Effector CD8-positive, alpha-beta T cell (primary cell): ENCODE measurements around the gene NCKAP5.

ENCODE experiments used
- DNase-seq: peaks from one replicate; lab custom pipeline; 2025; lab: John Stamatoyannopoulos, UW

NCKAP5 gene

DNA sequence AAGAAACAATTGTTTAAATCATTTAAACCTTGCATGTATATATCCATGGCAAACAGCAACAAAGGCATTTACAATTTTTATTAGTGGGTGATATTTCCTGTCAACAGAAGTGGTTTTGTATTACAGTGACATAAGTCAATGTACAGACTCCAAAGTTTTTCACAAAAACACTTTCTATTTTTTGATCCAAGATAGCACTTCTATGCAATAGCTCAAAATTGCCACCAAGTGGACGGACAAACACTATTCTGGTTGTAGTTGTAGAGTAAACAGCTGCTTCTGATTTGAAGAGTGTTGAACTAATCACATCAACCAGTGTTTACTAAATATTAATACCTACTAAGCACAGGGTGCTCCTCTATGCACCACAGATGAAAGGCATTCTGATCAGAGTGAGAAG lies 421.4 kb downstream of the NCKAP5 start:
- no peak for DNase-seq

DNA sequence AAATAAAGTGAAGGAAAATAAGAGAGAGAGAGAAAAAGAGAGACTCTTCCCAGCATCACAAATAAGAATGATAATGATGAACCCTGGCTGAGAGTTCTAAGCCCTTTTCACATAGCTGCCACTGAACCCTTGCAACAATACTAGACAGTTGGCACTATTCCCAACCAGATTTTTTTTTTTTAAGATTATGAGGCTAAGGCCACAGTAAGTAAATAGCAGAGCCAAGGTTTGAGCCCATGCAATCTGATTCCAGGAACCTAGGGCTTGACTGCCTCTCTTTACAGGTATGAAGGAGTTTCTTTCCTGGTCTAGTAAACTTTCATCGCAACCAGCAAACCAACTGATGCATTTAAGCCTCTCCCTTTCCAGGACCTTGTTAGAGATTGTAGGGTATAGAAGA lies 424.6 kb downstream of the NCKAP5 start:
- no peak for DNase-seq

DNA sequence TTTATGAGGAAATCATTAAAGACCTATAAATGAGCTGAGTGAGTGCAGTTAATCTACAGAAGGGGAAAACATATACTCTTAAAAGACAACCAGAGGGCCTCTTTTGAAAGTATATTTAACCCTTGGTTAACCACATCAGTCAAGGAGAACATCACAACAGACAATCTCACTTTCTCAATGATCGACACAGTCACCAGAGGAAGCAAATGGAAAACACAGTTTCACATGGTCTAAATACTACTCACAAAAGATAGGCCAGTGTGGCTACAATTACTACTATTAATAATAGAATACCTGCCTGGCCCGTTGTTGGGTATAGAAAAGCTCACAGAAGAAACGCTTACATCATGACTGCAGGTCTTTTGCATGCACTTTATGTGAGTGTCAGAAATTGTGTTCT lies 426.2 kb downstream of the NCKAP5 start:
- no peak for DNase-seq

DNA sequence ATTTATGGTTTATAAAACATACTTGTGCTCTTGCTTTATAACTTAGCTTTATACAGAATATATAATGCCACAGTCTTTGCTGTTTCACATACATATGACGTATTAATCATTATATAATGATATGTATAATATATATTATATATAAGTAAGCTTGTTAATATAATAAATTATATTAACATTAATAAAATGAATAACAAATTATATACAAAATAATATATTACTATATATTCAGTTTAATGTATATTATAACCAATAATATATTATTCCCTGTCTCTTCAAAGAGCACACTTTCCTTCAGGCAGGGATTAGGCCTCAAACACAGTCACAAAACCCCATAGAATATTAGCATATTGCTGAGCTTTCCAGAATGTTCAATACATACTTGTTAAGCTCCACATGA lies 427.6 kb downstream of the NCKAP5 start:
- no peak for DNase-seq

GRCh38 chr2:133139847-133140533 lies 428.3 kb downstream of the NCKAP5 start:
- no peak for DNase-seq

DNA sequence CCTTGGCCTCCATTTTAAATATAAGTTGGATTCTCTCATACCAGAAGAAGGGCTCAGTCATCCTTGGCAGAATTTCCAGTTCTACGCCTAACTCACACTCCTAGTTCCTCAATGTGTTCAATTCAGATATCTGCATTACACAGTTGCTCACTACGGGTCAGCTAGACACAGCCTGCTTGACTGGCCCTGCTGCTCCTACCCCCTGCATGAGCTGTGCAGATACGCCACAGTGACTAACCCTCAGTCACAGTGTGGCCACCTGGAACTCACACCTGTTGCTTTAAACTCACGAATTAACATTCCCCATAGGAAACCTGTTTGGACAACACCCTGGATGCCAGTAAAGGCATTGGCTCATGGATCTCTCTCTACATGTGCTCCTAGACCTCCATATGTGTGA lies 429.6 kb downstream of the NCKAP5 start:
- DNase-seq = no peak

DNA sequence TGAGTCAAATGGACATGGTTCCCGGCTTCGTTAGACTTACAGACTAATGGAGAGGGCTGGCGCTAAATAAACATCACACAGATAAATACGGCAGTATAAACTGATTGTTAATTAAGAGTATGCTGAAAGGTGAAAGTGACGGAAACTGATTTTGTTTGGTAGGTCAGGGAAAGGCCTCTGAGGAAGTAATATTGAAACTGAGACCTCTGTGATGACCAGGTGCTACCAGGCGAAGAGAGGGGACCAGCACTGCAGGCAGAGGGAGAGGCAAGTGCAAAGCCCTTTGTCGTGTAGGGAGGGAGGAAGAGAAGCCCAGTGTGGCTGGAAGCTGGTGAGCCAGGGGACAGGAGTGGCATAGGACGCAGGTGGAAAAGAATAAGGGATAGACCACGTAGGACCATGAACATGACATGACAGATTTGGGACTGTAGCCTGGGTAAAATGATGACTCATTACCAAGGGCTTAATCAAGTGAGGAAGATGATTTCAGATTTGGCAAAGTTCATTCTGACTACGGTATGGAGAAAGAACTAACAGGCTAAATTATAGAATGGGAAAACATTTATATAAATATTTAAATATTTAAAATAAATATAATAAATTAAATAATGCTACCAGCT lies 433.1 kb downstream of the NCKAP5 start:
- no peak for DNase-seq

DNA sequence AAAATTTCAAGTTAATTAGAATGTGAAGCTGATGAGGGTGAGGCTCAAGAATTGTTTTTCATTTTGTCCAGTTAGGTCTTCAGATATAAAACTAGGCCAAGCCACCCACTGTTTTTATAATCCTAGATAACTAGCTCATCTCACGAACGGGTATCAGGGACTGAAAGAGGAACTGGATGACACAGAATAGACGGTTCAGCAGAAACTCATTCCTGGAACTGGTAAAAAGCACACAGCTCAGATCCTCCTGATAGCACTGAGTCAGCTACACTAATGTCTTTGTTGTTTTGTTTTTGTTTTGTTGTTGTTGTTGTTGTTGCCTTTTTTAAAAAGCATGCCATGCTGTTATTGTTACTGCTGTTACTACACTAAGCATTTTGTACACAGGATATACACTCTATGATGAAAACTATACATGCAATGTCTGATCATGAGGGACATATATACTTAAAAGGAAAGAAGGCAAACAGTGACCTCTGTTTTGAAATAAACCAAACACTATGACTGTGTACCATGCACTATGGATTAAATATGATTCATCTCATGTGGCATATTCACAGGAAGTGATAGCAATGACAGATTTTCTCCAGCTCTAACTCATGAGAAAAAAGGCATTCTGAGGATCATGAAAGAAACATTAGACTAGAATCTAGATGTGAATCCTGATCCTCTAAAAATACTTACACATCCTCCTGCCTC lies 437.6 kb downstream of the NCKAP5 start:
- DNase-seq = no peak

DNA sequence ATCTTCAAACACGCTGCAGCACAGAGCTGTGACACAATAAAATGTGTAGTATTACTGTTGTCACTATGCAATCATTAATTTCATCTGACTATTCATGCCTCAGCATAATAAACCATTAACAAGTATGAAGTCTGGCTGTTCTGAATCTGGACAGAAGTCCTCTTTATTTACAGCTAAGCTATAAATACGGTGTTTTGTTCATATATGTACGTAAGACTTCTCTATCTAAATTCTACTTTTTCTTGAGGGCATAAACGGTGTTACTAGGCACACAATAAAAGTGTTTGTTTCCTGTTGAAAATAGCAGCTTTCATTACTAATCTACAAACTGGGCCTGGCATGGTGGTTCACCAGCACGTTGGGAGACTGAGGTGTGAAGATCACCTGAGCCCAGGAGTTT lies 443.8 kb downstream of the NCKAP5 start:
- no peak for DNase-seq

DNA sequence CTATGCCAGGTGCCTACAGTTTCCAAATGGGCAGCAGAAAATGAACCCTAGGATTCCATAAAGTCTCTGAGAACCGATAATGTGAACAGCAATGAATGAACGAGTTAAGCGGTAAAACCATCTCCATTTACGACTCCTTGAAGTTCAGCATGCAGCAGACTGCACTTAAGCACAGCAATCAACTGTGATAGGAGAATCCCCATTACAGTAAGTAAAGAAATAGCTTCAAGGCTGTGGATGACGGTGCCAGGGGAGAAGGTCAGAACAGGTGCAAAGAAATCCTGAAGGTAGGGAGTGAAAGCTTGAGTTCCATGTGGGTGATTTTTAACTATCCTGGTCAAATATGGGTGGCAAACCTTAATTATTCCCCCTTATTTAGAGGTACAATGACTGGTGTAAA lies 444.4 kb downstream of the NCKAP5 start:
- no peak for DNase-seq

DNA sequence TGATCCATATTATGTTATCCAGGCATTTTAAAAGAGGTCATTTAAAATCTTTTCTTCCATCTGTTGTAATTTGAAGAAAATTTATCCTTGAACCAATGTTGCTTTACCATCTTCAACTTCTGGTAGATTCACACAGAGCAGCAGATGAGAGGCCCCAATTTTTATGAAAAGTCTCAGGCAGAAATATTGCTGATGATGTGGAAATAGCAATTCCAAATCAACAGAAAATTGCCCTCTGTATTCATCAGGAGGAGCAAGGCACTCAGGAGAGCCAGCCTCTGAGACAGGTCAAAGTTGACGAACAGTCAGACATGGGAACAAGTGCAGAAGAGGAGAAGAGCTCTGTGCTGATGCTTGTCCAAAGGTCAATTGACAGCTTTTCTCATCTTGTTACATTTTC lies 444.9 kb downstream of the NCKAP5 start:
- DNase-seq = no peak

DNA sequence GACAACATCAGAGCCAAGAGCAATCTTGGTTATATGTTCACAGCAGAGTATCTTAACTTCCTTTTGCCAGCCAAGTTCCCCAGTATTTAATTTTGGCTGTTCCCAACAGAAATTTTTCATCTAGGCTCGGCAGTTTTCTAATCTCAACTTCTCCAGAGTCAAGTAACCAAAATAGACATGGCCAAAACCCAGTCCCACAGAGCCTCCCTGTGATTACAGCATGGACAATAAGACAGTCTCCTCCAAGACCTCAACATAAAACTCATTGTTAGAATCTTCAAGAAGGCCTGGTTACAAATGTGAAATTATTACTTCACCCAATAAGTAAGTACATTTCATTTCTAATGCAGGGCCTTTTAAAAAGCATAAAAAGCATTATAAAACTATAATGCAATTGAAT lies 445.7 kb downstream of the NCKAP5 start:
- DNase-seq = no peak

- no peak for DNase-seq
Observed at GRCh38 chr2:133120310-133120709, 448.0 kb downstream of the NCKAP5 start.

DNA sequence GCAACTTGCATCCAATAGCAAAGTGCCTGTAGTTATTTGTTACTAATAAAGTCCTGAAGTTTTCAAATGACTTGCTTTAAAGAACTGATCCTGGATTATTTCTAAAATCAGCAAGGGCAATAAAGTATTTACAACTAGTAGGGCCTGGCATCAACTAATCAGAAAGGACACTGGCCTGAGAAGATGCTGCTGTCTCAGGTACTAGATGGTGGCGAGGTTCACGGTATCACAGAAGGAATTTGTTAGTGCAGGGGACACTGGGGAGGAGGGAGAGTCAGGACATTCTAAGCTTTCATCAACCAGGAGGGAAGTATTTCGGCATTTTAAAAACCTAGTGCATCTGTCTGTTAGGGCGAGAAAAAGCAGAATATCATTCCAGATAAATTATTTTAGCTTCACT lies 458.1 kb downstream of the NCKAP5 start:
- DNase-seq = no peak

GRCh38 chr2:133109772-133110171 lies 458.5 kb downstream of the NCKAP5 start:
- no peak for DNase-seq

DNA sequence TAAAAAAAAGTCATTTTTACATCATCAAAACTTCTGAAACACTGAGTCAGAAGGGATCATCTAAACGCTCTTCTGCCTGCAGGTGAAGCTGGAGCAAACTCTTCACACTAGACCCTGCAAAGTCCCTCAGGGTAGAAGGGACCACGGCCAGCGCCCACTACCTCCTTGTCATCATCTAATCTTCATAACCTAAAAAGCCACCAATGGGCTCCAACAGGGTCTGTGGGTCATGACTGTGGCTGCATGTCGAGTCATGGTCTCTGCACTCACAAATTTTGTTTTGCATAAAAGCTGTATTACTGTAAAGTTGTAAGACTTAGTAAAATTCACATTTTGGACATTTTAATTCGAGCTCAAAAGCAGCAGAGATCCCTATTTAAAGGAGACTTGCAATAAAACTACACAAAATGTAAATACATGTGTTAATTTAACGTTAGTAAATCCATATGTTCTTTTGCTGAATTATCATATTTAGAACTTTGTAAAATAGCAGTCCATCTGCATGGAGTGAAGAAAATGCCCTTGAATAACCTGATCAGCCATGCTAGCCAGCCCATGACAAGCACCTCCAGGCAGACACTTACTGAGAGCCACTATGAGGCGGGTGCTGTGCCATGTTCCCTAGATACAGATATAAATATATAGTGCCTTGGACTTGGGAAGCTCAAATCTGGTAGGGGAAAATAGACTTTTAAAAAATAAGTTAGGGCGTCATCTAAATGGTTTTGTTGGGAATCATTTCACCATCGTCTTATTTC lies 461.0 kb downstream of the NCKAP5 start:
- no peak for DNase-seq

DNA sequence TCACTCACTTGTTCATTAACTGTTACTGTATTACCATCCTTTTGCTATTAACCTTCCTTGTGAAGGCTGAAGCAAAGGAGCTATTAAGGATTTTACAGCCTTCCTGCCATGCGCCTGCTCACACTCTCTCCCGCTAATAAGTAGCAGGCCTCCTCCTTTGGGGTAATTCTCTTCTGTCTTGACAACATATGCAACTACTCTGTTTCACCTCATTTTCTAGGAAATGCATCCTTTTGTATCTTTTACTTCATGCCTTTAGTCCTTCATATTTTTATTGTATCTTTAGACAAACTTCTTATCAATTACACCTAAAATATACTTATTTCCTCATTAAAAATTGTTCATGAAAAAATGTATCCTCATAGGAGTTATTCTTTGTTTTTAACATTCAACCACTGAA lies 463.4 kb downstream of the NCKAP5 start:
- DNase-seq = no peak

- DNase-seq = no peak
Observed at GRCh38 chr2:133098787-133099186, 469.5 kb downstream of the NCKAP5 start.

GRCh38 chr2:133097666-133098065 lies 470.6 kb downstream of the NCKAP5 start:
- no peak for DNase-seq

DNA sequence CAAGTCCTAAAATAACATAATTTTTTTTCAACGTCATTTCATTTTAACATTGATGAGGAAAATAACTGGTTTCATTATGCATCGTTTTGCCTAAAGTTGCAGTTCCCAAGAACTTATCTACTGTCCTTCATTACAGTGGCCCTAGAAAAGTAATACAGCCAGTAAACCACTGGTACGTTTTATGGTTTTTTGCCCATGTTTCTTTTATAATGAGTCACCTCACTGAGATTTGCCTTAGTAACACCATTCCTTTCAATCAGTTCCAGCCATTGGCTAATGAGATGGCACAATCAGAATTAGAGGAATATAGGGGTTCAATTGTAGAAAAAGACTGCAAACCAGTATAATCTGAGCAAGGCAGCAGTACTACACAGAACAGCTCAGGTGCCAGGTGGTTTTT lies 475.7 kb downstream of the NCKAP5 start:
- DNase-seq = no peak

GRCh38 chr2:133090358-133090757 lies 477.9 kb downstream of the NCKAP5 start:
- DNase-seq = no peak

GRCh38 chr2:133086176-133086575 lies 482.1 kb downstream of the NCKAP5 start:
- no peak for DNase-seq

- DNase-seq = no peak
Observed at GRCh38 chr2:133085646-133086045, 482.6 kb downstream of the NCKAP5 start.
